Brain pericyte (primary cell): ENCODE measurements around the gene RBM48.
"Not testable (repeated sequence)": the region's sequence is repeated elsewhere in the genome, so short reads cannot be mapped to it uniquely, and the experiment has no call there.

Experiments
- DNase-seq: peaks from one replicate; pipeline ENCODE4 v3.0.0-alpha.2; 2012; ENCODE audit warnings: low read depth, low spot score

RBM48 gene

GRCh38 chr7:92545116-92545515 is 16.5 kb downstream of the RBM48 start:
- not testable (repeated sequence) for DNase-seq

DNA sequence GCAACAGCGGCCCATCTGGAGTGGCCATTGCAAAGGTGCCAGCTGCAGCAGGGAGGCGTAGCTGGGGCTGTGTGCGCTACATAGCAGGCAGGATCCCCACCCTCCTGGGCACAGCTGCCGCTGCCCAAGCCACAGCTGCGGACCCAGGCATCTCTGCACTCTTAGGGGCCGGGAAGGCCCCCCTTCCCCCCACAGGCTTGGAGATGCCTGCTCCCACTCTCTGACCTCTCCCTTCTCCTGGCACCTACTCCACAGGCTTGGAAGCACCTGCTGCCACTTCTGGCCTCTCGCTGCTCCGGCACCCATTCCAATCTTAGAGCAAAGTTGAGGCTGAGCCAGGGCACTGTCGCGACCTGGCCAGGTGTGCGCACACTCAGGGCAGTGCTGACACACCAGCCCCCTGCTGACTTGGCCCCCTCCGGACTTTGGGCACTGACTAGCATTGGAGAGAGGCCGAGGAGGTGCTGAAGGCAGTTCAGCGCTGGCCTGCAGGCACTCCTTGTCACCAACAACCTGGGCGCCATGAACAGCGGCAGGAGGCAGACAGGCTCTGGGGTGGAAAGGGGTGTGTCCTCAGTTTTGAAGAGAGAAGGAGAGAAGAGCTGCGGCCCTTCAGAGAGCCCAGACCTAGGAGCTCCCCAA is 18.4 kb downstream of the RBM48 start:
- no peak for DNase-seq

DNA sequence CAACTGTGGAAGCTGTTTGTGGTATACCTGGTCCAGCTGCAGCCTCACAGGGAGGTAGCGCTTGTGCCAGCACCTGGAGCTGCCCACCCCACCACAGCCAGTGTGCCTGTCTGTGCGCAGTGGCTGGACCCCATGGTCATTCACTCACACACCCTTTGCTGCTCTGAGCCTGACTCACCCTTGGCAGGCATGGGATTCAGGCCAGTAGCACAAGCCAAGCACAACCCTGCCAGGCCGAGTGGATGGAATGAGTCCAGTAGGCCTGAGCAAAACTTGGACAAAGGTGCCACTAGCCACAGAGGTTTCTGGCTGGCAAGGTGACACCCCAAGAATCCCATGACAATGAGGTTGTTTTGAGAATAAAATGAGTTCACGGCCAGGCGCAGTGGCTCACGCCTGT is 19.0 kb downstream of the RBM48 start:
- DNase-seq = no peak

DNA sequence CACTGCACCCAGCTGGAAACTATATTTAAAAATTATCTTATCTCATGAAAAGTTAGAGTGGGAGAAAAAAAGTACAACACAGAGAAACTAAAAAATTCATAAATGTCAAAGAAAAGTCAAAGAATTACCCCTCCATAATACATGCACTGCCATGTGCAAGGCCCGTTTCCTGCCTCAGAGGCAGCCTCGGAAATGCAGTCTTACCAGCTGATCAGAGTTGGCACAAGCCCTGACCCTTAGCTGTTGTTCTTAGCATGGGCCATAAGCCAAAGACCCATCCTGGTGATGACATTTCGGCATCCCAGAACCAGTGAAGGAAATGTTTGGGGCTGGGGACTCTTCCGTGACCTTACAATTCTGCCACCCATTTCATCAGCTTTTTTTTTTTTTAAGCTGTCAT is 21.6 kb downstream of the RBM48 start:
- DNase-seq = no peak

DNA sequence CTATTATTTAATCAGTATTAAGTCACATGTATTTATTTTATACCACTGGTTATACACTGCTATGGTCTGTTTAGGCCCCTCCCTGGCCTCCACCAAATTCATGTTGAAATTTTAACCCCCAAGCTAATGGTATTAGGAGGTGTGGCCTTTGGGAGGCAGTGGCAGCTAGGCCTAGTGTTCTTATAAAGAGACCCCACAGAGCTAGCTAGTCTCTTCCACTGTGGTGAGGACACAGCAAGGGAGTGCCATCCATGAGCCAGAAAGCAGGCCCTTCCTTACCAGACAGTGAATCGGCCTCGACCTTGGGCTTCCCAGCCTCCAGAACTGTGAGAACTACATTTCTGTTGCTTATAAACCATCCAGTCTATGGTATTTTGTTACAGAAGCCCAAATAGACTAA is 28.7 kb downstream of the RBM48 start:
- DNase-seq = no peak

DNA sequence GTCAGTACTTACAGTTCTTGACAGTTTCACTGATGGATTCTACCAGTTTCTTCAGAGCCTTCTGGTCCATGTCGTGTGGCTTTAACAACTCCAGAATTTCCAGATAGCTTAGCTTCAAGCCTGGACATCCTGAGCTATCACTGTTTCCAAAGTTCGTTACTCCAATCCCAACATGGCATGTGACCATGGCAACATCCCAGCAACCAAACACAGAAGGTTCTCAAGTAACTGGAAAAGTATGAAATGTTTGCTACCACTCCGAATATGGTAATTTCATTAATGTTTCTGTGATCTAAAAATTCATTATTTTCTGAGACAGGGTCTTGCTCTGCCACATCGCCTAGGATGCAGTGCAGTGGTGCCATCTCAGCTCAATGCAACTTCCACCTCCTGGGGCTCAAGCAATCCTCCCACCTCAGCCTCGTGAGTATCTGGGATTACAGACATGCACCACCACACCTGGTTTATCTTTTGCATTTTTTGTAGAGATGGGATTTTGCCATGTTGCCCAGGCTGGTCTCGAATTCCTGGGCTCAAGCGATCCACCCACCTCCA is 29.3 kb downstream of the RBM48 start:
- DNase-seq = no peak

DNA sequence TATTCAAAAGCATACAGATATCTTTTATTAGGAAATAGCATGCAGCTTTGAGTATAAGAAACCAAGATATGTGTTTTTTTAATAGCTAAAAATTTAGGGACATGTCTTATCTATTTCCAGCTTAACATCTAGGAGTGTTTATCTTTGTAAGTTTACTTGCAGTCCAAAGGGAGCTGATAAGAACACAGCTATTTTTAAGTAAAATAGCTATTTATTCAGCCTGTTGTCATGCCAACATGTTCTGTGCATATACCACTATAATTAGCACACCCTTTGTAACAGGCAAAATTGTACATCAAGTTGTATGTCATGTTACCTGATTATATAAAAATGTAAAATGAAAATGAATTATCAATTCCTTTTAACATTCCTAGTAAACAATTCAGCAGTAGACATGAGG is 32.0 kb downstream of the RBM48 start:
- DNase-seq = no peak

DNA sequence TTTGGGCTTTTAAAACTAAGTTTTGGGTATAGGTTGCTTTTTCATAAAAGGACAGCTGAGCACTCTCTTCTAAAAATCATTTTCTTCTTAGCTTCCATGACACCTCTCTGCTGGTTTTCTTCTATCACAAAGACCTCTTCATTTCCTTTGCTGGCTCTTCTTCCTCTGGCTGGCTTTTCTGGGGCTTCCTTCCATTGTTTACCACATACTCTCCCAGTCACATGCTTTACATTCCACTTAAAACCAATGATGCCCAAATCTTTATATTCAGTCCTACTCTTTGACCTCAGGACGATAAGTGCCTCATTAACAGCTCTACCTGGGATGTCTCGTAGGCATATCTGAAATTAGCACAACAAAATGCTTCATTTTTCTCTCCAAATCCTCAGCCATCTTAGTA is 34.8 kb downstream of the RBM48 start:
- DNase-seq = no peak

DNA sequence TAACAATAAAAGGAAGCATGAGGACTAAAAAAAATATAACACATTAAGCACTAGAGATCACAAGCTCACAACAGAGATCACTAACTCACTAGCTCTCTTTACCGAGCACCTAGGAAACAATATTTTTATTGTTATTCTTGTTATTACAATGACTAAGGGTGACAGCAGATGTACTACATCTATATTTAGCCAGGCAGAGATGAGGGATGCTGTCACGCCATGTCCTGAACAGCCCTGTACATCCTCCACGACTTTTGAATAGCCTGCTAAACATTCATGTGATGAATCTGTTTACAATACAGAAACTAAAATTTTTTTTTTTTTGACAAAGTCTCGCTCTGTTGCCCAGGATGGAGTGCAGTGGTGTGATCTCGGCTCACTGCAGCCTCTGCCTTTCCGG is 38.9 kb downstream of the RBM48 start:
- peak; percentile 33 for DNase-seq

GRCh38 chr7:92569137-92569536 is 40.5 kb downstream of the RBM48 start:
- no peak for DNase-seq

- DNase-seq = no peak
Observed at GRCh38 chr7:92576296-92576695, 47.7 kb downstream of the RBM48 start.

GRCh38 chr7:92582948-92583347 is 54.4 kb downstream of the RBM48 start:
- DNase-seq = no peak

DNA sequence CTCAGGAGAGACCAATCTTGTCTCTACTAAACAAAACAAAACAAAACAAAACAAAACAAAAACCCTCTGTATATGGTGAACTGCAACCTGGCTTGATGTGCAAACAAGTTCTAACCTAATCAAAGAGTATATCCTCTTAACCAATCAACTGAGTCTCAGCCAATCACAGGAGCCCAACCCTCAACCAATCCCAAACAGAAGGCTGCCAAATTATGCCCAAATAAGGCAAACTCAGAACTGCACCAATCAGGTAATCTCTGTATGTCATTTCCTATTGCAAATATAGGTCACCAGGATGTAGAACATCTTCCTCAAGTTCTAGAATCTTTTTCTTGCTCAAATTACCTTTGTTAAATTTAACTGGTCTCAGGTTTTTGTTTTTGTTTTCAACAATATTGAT is 56.4 kb downstream of the RBM48 start:
- DNase-seq = no peak

- no peak for DNase-seq
Observed at GRCh38 chr7:92586403-92586802, 57.8 kb downstream of the RBM48 start.

- DNase-seq = no peak
Observed at GRCh38 chr7:92586841-92587240, 58.2 kb downstream of the RBM48 start.
